HEK293T (cell line): ENCODE measurements around the gene EDRF1.

Experiments used
- ARNT ChIP-seq: fragments of 450-650 bp; IDR thresholded peaks from 2 replicates; pipeline ENCODE4 v1.6.1; 2017; ENCODE audit warnings: mild to moderate bottlenecking
- ELF4 ChIP-seq: fragments of 450-650 bp; IDR thresholded peaks from 2 replicates; pipeline ENCODE4 v1.6.1; 2017; ENCODE audit warnings: antibody characterized with exemption
- FOXK2 ChIP-seq: fragments of 450-650 bp; IDR thresholded peaks from 2 replicates; pipeline ENCODE4 v1.6.1; 2016; ENCODE audit warnings: mild to moderate bottlenecking
- FOXM1 ChIP-seq: fragments of 450-650 bp; IDR thresholded peaks from 2 replicates; pipeline ENCODE4 v1.6.1; 2017; ENCODE audit warnings: mild to moderate bottlenecking, borderline replicate concordance
- L3MBTL2 ChIP-seq: fragments of 450-650 bp; conservative IDR thresholded peaks from 2 replicates; pipeline ENCODE4 v1.6.1; 2016; ENCODE audit warnings: mild to moderate bottlenecking
- LEF1 ChIP-seq: fragments of 450-650 bp; IDR thresholded peaks from 2 replicates; pipeline ENCODE4 v1.6.1; 2017; ENCODE audit warnings: mild to moderate bottlenecking, borderline replicate concordance
- NFRKB ChIP-seq: fragments of 450-650 bp; IDR thresholded peaks from 2 replicates; pipeline ENCODE4 v1.6.1; 2016; ENCODE audit warnings: mild to moderate bottlenecking, moderate library complexity
- SP1 ChIP-seq: fragments of 450-650 bp; IDR thresholded peaks from 2 replicates; pipeline ENCODE4 v1.6.1; 2017
- TARDBP ChIP-seq: fragments of 450-650 bp; IDR thresholded peaks from 2 replicates; pipeline ENCODE4 v1.6.1; 2016

DNA sequence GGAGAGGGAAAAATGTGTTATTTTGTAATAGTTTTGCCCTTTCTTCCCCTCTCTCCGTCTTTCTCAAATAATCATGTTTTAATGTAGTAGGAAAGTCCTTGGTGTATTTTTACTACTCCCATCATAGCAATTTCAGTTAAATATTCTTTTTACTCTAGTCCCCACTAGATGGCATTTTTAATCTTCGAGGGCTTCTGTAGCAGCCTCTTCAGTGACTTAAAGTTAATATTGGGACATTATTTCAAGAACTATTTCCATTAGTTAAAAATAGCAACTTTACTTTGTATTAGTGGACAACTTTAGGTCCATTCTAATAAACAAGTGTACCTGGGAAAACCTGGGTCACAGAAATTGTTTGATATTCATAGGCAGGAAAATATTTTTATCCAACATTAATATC is 23.0 kb downstream of the EDRF1 start:
- TF ChIP-seq ELF4 (no peak), NFRKB (no peak), LEF1 (no peak), TARDBP (no peak), SP1 (no peak), FOXM1 (no peak), L3MBTL2 (no peak), ARNT (no peak), FOXK2 (no peak)
